ENCODE measurements around the gene MAGEL2. TPM values are rescaled to one million over a fixed set of nuclear protein-coding genes. Genes with fewer than 3 reads are reported as not detected.

Gene MAGEL2
- polyA plus RNA-seq, 1 of the 3 experiments (the other 2 are of a cell fraction) = 0.03 TPM

GRCh38 chr15:23645371-23646164 is 2.1 kb downstream of the MAGEL2 start (continued):
- TF ChIP-seq CTCF (IDR thresholded peaks at IDR 0.05) (no peak; the same call in 1 of the 2 replicates), MXI1 (IDR thresholded peaks at IDR 0.05; ENCODE audit: low read depth, low read length) (no peak), JUND (IDR thresholded peaks at IDR 0.05) (no peak)

- CTCF ChIA-PET = interaction anchor here (1.5 to 2.6 kb wide), 4 partner anchors 9 to 233 kb away, joined by 3 to 13 read pairs (median 8); no protein-coding TSS in a partner anchor
- H3K27ac ChIP-seq (ENCODE audit: low read depth in 2 of 2, low read length in 1 of 2) = no peak overlapping the region
- peaks cover 16% of the 10 kb centered on the region; the same call in 1 of the 2 replicates for H3K27me3 ChIP-seq (ENCODE audit: insufficient read depth)
- no peak for DNase-seq
- no peak for TF ChIP-seq REST (IDR thresholded peaks at IDR 0.05; ENCODE audit: low read depth, low read length)
- no peak for TF ChIP-seq EZH2phosphoT487 (IDR thresholded peaks at IDR 0.05; ENCODE audit: borderline replicate concordance, low read depth)
- no peak for TF ChIP-seq YY1 (IDR thresholded peaks at IDR 0.05; ENCODE audit: low read depth)
- TF ChIP-seq USF1 (IDR thresholded peaks at IDR 0.05; ENCODE audit: borderline replicate concordance, low read depth) = no peak
- TF ChIP-seq JUND (IDR thresholded peaks at IDR 0.05) = no peak
- no peak for TF ChIP-seq MEF2A (IDR thresholded peaks at IDR 0.05; ENCODE audit: borderline replicate concordance, low read depth)
- no peak for TF ChIP-seq ZBTB33 (IDR thresholded peaks at IDR 0.05; ENCODE audit: borderline replicate concordance, low read depth)
- no peak for TF ChIP-seq CHD2 (IDR thresholded peaks at IDR 0.05; ENCODE audit: low read length, partially characterized antibody)
- no peak for TF ChIP-seq FOXM1 (IDR thresholded peaks at IDR 0.05; ENCODE audit: low read depth)
- TF ChIP-seq TCF12 (IDR thresholded peaks at IDR 0.05) = no peak
- TF ChIP-seq FOXJ3 (CRISPR knock-in tag; IDR thresholded peaks at IDR 0.05) = no peak
- no peak for TF ChIP-seq PBX3 (IDR thresholded peaks at IDR 0.05)
- TF ChIP-seq CTCF (IDR thresholded peaks at IDR 0.05) = no peak
- no peak for TF ChIP-seq TEAD4 (IDR thresholded peaks at IDR 0.05; ENCODE audit: borderline replicate concordance, insufficient read depth)
- H3K9ac ChIP-seq = no peak overlapping the region
- H3K4me3 ChIP-seq (ENCODE audit: low read depth in 2 of 2, low read length in 1 of 2) = no peak overlapping the region
- no peaks in the 10 kb centered on the region for H3K79me2 ChIP-seq (ENCODE audit: insufficient read depth)
- POLR2A ChIA-PET = no interaction called here
- H3K4me1 ChIP-seq (ENCODE audit: control insufficient read depth in 1 of 2, insufficient read depth in 2 of 2, low read depth in 1 of 2, low read length in 1 of 2) = no peaks in the 10 kb centered on the region
- H3K9me2 ChIP-seq = no peaks in the 10 kb centered on the region
- H4K20me1 ChIP-seq (ENCODE audit: insufficient read depth) = no peaks in the 10 kb centered on the region
- 60% methylated on average over 4 of the region's 13 CpGs for WGBS (ENCODE audit: low lambda C conversion rate)
- H3K9me3 ChIP-seq = no peaks in the 10 kb centered on the region
- H3F3A ChIP-seq (replicated peaks; ENCODE audit: insufficient read depth) = no peaks in the 10 kb centered on the region
- no peaks in the 10 kb centered on the region for H3K36me3 ChIP-seq (replicated peaks in 1 of 2; ENCODE audit: control insufficient read depth in 1 of 2, insufficient read depth in 2 of 2, low read length in 1 of 2)
- H2AFZ ChIP-seq (ENCODE audit: low read depth) = no peak overlapping the region
- no peak overlapping the region for H3K4me2 ChIP-seq
These were observed 2.8 kb downstream of the MAGEL2 start for GRCh38 chr15:23644829-23645228.
